H9 (cell line): ENCODE data around the gene ACSM2B. TPM values are rescaled to one million over a fixed set of nuclear protein-coding genes. Genes with fewer than 3 reads are reported as not detected.

Experiments used
- DNase-seq: peaks from one replicate; pipeline ENCODE4 v3.0.0-alpha.2; 2017
- H2AFZ ChIP-seq: one replicate; pipeline ENCODE4 v1.6.1; 2013; ENCODE audit warnings: mild to moderate bottlenecking, low read length, control low read depth, moderate library complexity
- H2AK5ac ChIP-seq: 2 replicates; pipeline ENCODE4 v1.6.1; 2013; ENCODE audit warnings: low read length, control low read depth, mixed read lengths; ENCODE audit not compliant: insufficient read length
- H2BK120ac ChIP-seq: one replicate; pipeline ENCODE4 v1.6.1; 2013; ENCODE audit warnings: low read depth, mild to moderate bottlenecking, low read length, control low read depth, inconsistent platforms; ENCODE audit not compliant: poor library complexity, severe bottlenecking
- H2BK12ac ChIP-seq: 2 replicates; pipeline ENCODE4 v1.6.1; 2013; ENCODE audit warnings: low read length, control low read depth, mixed read lengths, low read depth; ENCODE audit not compliant: insufficient read length
- H2BK15ac ChIP-seq: 2 replicates; pipeline ENCODE4 v1.6.1; 2013; ENCODE audit warnings: low read depth, low read length, control low read depth
- H2BK20ac ChIP-seq: one replicate; pipeline ENCODE4 v1.6.1; 2013; ENCODE audit warnings: low read depth, mild to moderate bottlenecking, low read length, control low read depth, inconsistent platforms; ENCODE audit not compliant: poor library complexity, severe bottlenecking
- H2BK5ac ChIP-seq: 2 replicates; pipeline ENCODE4 v1.6.1; 2013; ENCODE audit warnings: low read length, control low read depth, mixed read lengths; ENCODE audit not compliant: insufficient read length
- H3K14ac ChIP-seq: 2 replicates; pipeline ENCODE4 v1.6.1; 2013; ENCODE audit warnings: low read length, control low read depth; ENCODE audit not compliant: insufficient read depth
- H3K18ac ChIP-seq: 2 replicates; pipeline ENCODE4 v1.6.1; 2013; ENCODE audit warnings: low read depth, mild to moderate bottlenecking, mixed read lengths, low read length, control low read depth; ENCODE audit not compliant: insufficient read length
- H3K23ac ChIP-seq: 2 replicates; pipeline ENCODE4 v1.6.1; 2013; ENCODE audit warnings: low read length, control low read depth, mixed read lengths, low read depth; ENCODE audit not compliant: insufficient read length
- H3K23me2 ChIP-seq: 2 replicates; pipeline ENCODE4 v1.6.1; 2013; ENCODE audit warnings: low read depth, mild to moderate bottlenecking, mixed read lengths, low read length, control low read depth; ENCODE audit not compliant: insufficient read length, poor library complexity, severe bottlenecking
- H3K27ac ChIP-seq: 2 replicates; pipeline ENCODE4 v1.5.1; 2013; ENCODE audit warnings: low read length, control low read depth, mixed read lengths, low read depth; ENCODE audit not compliant: insufficient read length
- H3K27me3 ChIP-seq: 2 replicates; pipeline ENCODE4 v1.6.1; 2013; ENCODE audit warnings: low read length, control low read depth, inconsistent platforms; ENCODE audit not compliant: insufficient read depth
- H3K4ac ChIP-seq: 2 replicates; pipeline ENCODE4 v1.6.1; 2013; ENCODE audit warnings: low read depth, mild to moderate bottlenecking, control low read depth, inconsistent platforms, low read length, moderate library complexity
- H3K4me1 ChIP-seq: 2 replicates; pipeline ENCODE4 v1.6.1; 2013; ENCODE audit warnings: low read length, control low read depth, inconsistent platforms; ENCODE audit not compliant: insufficient read depth
- H3K4me2 ChIP-seq: 2 replicates; pipeline ENCODE4 v1.6.1; 2013; ENCODE audit warnings: low read length, control low read depth, mixed read lengths; ENCODE audit not compliant: insufficient read length, insufficient read depth
- H3K56ac ChIP-seq: 2 replicates; pipeline ENCODE4 v1.6.1; 2013; ENCODE audit warnings: low read depth, mild to moderate bottlenecking, mixed read lengths, low read length, control low read depth; ENCODE audit not compliant: insufficient read length
- H3K79me1 ChIP-seq: 2 replicates; pipeline ENCODE4 v1.6.1; 2013; ENCODE audit warnings: low read depth, mild to moderate bottlenecking, moderate library complexity, low read length, control low read depth, inconsistent platforms; ENCODE audit not compliant: insufficient read depth, poor library complexity, severe bottlenecking
- H3K79me2 ChIP-seq: 2 replicates; pipeline ENCODE4 v1.6.1; 2013; ENCODE audit warnings: low read length, control low read depth, inconsistent platforms; ENCODE audit not compliant: insufficient read depth
- H3K9ac ChIP-seq: 2 replicates; pipeline ENCODE4 v1.6.1; 2013; ENCODE audit warnings: low read length, control low read depth, mixed read lengths; ENCODE audit not compliant: insufficient read length; ENCODE audit errors: extremely low read depth
- H3K9me3 ChIP-seq: one replicate; pipeline ENCODE4 v1.6.1; 2013; ENCODE audit warnings: low read depth, low read length, inconsistent platforms; ENCODE audit not compliant: control insufficient read depth
- H3T11ph ChIP-seq: one replicate; pipeline ENCODE4 v1.6.1; 2013; ENCODE audit warnings: mild to moderate bottlenecking, low read length, control low read depth, inconsistent platforms
- H4K20me1 ChIP-seq: one replicate; pipeline ENCODE4 v1.6.1; 2013; ENCODE audit not compliant: control insufficient read depth, insufficient read length, insufficient read depth
- H4K5ac ChIP-seq: 2 replicates; pipeline ENCODE4 v1.6.1; 2013; ENCODE audit warnings: low read depth, mild to moderate bottlenecking, mixed read lengths, low read length, control low read depth; ENCODE audit not compliant: insufficient read length
- H4K8ac ChIP-seq: replicated peaks from 2 replicates; pipeline ENCODE4 v1.6.1; 2013; ENCODE audit warnings: low read length, control low read depth, mixed read lengths, low read depth; ENCODE audit not compliant: insufficient read length
- H4K91ac ChIP-seq: 2 replicates; pipeline ENCODE4 v1.6.1; 2013; ENCODE audit warnings: low read depth, mild to moderate bottlenecking, moderate library complexity, mixed read lengths, low read length, control low read depth; ENCODE audit not compliant: insufficient read length
- H3K27ac Mint-ChIP-seq, 3 experiments: 2 replicates in 2 of 3; 3 replicates in 1 of 3; pipeline ENCODE4 v1.8.0; 2020 to 2021; ENCODE audit warnings: mixed read lengths in 3 of 3, mild to moderate bottlenecking in 1 of 3, moderate library complexity in 1 of 3
- H3K27me3 Mint-ChIP-seq: 2 replicates; pipeline ENCODE4 v1.8.0; 2021; ENCODE audit warnings: low read depth, mild to moderate bottlenecking, moderate library complexity, mixed read lengths
- H3K36me3 Mint-ChIP-seq, 3 experiments: 2 replicates in 2 of 3; 3 replicates in 1 of 3; pipeline ENCODE4 v1.8.0; 2020 to 2021; ENCODE audit warnings: low read depth in 3 of 3, mixed read lengths in 3 of 3; ENCODE audit not compliant: insufficient read depth in 1 of 3
- H3K4me1 Mint-ChIP-seq, 2 experiments: 2 replicates each; pipeline ENCODE4 v1.8.0; 2020; ENCODE audit warnings: mixed read lengths in 2 of 2
- H3K4me3 Mint-ChIP-seq, 2 experiments: 2 replicates in 1 of 2; 3 replicates in 1 of 2; pipeline ENCODE4 v1.8.0; 2020 to 2021; ENCODE audit warnings: mild to moderate bottlenecking in 2 of 2, mixed read lengths in 2 of 2, moderate library complexity in 1 of 2
- H3K9me3 Mint-ChIP-seq, 2 experiments: 2 replicates in 1 of 2; 3 replicates in 1 of 2; pipeline ENCODE4 v1.8.0; 2020; ENCODE audit warnings: mild to moderate bottlenecking in 2 of 2, mixed read lengths in 2 of 2, moderate library complexity in 1 of 2
- whole genome bisulfite sequencing: extraction: QIAGEN DNeasy Blood & Tissue Kit; methylation state at CpG from one replicate; pipeline ENCODE4 v1.1.7; 2013; ENCODE audit warnings: missing lambda C conversion rate, low lambda C conversion rate, mixed read lengths; ENCODE audit not compliant: insufficient read length; ENCODE audit errors: extremely low coverage; 5-methylcytosine and 5-hydroxymethylcytosine counted together
- total RNA-seq: library from RNA; stranded (reverse); gene quantifications from 2 replicates; pipeline ENCODE4 v1.2.1, GENCODE V29; 2021
- TF ChIP-seq, protein P1 (sequence below): fragments of 200-600 bp; sonication (generic); conservative IDR thresholded peaks from 3 replicates; pipeline ENCODE4 v1.8.0; 2021; ENCODE audit warnings: antibody characterized with exemption, mild to moderate bottlenecking

ACSM2B gene
- total RNA-seq, 1 experiment from 2014 or later: not detected

DNA sequence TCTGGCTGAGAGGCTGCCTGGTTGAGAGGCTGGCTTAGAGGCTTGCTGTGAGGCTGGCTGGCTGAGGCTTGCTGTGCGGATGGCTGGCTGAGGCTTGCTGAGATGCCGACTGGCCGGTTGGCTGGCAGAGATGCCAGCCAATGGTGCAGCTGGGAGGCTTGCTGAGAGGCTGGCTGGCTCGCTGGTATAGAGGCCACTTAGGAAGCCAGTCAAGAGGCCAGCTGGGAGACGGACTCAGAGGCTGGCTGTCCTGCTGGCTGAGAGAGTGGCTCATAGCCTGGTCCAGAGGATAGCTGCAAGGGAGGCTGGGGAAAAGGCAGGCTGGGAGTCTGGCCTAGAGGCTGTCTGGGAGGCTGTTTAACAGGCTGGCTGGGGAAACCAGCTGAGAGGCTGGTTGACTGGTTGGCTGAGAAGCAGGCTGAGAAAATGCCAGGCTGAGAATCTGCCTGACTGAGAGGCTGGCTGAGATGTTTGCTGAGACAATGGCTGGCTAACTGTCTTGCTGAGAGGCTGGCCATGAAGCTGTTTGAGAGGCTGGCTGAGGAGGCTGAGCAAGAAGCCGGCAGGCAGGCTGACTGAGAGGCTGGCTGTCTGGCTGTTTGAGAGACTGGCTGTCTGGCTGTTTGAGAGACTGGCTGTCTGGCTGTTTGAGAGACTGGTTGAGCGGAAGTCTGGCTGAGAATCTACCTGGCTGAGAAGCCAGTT is 37.5 kb upstream of the ACSM2B start:
- Histone ChIP-seq H3K14ac (no peak overlapping the region; the same call in 1 of the 2 replicates), H3K9me3 (no peaks in the 10 kb centered on the region)

More for the DNA sequence above, 37.5 kb upstream of the ACSM2B start:
- Histone ChIP-seq H4K20me1 (no peaks in the 10 kb centered on the region), H3K4me2 (no peak overlapping the region), H3K18ac (no peak overlapping the region), H3K4ac (no peak overlapping the region), H2AFZ (no peak overlapping the region), H3T11ph (no peak overlapping the region), H3K23me2 (no peaks in the 10 kb centered on the region), H3K79me1 (no peaks in the 10 kb centered on the region), H2BK12ac (no peak overlapping the region), H2BK15ac (no peak overlapping the region), H2BK20ac (no peak overlapping the region), H3K27ac (no peak overlapping the region), H2AK5ac (no peak overlapping the region), H3K23ac (no peak overlapping the region), H3K79me2 (no peaks in the 10 kb centered on the region), H2BK120ac (no peak overlapping the region), H4K8ac (no peak overlapping the region), H4K91ac (no peak overlapping the region), H3K56ac (no peak overlapping the region), H3K9ac (no peak overlapping the region), H3K4me1 (no peaks in the 10 kb centered on the region), H3K27me3 (no peaks in the 10 kb centered on the region), H2BK5ac (no peak overlapping the region), H4K5ac (no peak overlapping the region)
- H3K4me3 Mint-ChIP-seq: no peak overlapping the region
- H3K27ac Mint-ChIP-seq: peak overlapping the region in 2 of 3 experiments; percentile 36 to 89; a peak in 3 of 7 replicates
- H3K36me3 Mint-ChIP-seq: no peaks in the 10 kb centered on the region; a peak in 1 of 7 replicates
- H3K9me3 Mint-ChIP-seq: peaks cover 0 to 3% of the 10 kb centered on the region in 2 experiments; a peak in 1 of 5 replicates
- no CpG with 5 or more reads among the region's 7 CpGs for WGBS
- H3K27me3 Mint-ChIP-seq: peaks cover 11% of the 10 kb centered on the region
- TF ChIP-seq, protein P1, sequence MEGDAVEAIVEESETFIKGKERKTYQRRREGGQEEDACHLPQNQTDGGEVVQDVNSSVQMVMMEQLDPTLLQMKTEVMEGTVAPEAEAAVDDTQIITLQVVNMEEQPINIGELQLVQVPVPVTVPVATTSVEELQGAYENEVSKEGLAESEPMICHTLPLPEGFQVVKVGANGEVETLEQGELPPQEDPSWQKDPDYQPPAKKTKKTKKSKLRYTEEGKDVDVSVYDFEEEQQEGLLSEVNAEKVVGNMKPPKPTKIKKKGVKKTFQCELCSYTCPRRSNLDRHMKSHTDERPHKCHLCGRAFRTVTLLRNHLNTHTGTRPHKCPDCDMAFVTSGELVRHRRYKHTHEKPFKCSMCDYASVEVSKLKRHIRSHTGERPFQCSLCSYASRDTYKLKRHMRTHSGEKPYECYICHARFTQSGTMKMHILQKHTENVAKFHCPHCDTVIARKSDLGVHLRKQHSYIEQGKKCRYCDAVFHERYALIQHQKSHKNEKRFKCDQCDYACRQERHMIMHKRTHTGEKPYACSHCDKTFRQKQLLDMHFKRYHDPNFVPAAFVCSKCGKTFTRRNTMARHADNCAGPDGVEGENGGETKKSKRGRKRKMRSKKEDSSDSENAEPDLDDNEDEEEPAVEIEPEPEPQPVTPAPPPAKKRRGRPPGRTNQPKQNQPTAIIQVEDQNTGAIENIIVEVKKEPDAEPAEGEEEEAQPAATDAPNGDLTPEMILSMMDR: no peak
- no peak for DNase-seq
- peaks cover 6 to 31% of the 10 kb centered on the region in 2 experiments for H3K4me1 Mint-ChIP-seq
